Measurements from ENCODE around the gene ADGRG7. TPM values are rescaled to one million over a fixed set of nuclear protein-coding genes. Genes with fewer than 3 reads are reported as not detected.

The ADGRG7 gene
- total RNA-seq, 6 experiments from 2014 or later = 1.9 to 27.2 (median 21.8) TPM

GRCh38 chr3:100609963-100610362, 562 bp downstream of the ADGRG7 start:
- ATAC-seq (no peak), DNase-seq (no peak)
- H3K4me1 ChIP-seq = peaks cover 0 to 17% (median 0%) of the 10 kb centered on the region in 4 donors
- intact Hi-C loops (cut with DNase I) = no loop called here
- H3K27ac ChIP-seq = no peak overlapping the region
- no peaks in the 10 kb centered on the region for H3K36me3 ChIP-seq
- no peak overlapping the region for H3K4me3 ChIP-seq
- 79% methylated on average over 2 of the region's 2 CpGs for WGBS (ENCODE audit: insufficient coverage, low coverage, low lambda C conversion rate, missing lambda C conversion rate)
- TF ChIP-seq POLR2A (IDR thresholded peaks at IDR 0.05) (no peak), CTCF (IDR thresholded peaks at IDR 0.05) (no peak)
- no peaks in the 10 kb centered on the region for H3K9me3 ChIP-seq
- no peaks in the 10 kb centered on the region for H3K27me3 ChIP-seq

GRCh38 chr3:100611221-100611620, 1.8 kb downstream of the ADGRG7 start:
- intact Hi-C loops (cut with DNase I) = no loop called here
- Histone ChIP-seq H3K36me3 (no peaks in the 10 kb centered on the region), H3K9me3 (no peaks in the 10 kb centered on the region), H3K4me3 (no peak overlapping the region), H3K4me1 (peaks cover 0 to 17% (median 0%) of the 10 kb centered on the region in 4 donors), H3K27me3 (no peaks in the 10 kb centered on the region), H3K27ac (no peak overlapping the region)
- DNase-seq (no peak), ATAC-seq (no peak)
- WGBS (ENCODE audit: insufficient coverage, low coverage, low lambda C conversion rate, missing lambda C conversion rate) = 66% methylated on average over 3 of the region's 3 CpGs
- no peak for TF ChIP-seq POLR2A (IDR thresholded peaks at IDR 0.05)
- no peak for TF ChIP-seq CTCF (IDR thresholded peaks at IDR 0.05)

GRCh38 chr3:100613721-100614390, 4.5 kb downstream of the ADGRG7 start:
- peak overlapping the region; percentile 37 to 87 (median 78) for H3K27ac ChIP-seq
- no peaks in the 10 kb centered on the region for H3K9me3 ChIP-seq
- peaks cover 0 to 17% (median 0%) of the 10 kb centered on the region in 4 donors for H3K4me1 ChIP-seq
- intact Hi-C loops (cut with DNase I) = no loop called here
- DNase-seq (no peak), ATAC-seq (peak; percentile 95 to 97 (median 96))
- no peaks in the 10 kb centered on the region for H3K27me3 ChIP-seq
- peak overlapping the region in 2 of 3 donors; percentile 6 to 12 for H3K4me3 ChIP-seq
- no peaks in the 10 kb centered on the region for H3K36me3 ChIP-seq
- 26% methylated on average over 4 of the region's 4 CpGs for WGBS (ENCODE audit: insufficient coverage, low coverage, low lambda C conversion rate, missing lambda C conversion rate)
- TF ChIP-seq CTCF (IDR thresholded peaks at IDR 0.05) = no peak
- no peak for TF ChIP-seq POLR2A (IDR thresholded peaks at IDR 0.05)

GRCh38 chr3:100614941-100615340, 5.5 kb downstream of the ADGRG7 start:
- no peaks in the 10 kb centered on the region for H3K27me3 ChIP-seq
- no peak overlapping the region for H3K4me3 ChIP-seq
- ATAC-seq = no peak
- no peak for TF ChIP-seq CTCF (IDR thresholded peaks at IDR 0.05)
- H3K4me1 ChIP-seq = peaks cover 0 to 17% (median 0%) of the 10 kb centered on the region in 4 donors
- DNase-seq = no peak
- peak overlapping the region in 1 of 3 donors; percentile 87 for H3K27ac ChIP-seq
- H3K36me3 ChIP-seq = no peaks in the 10 kb centered on the region
- H3K9me3 ChIP-seq = no peaks in the 10 kb centered on the region
- intact Hi-C loops (cut with DNase I) = no loop called here

- H3K27me3 ChIP-seq = no peaks in the 10 kb centered on the region
- DNase-seq (no peak), ATAC-seq (no peak)
- peaks cover 0 to 17% (median 0%) of the 10 kb centered on the region in 4 donors for H3K4me1 ChIP-seq
- no peaks in the 10 kb centered on the region for H3K9me3 ChIP-seq
- no peaks in the 10 kb centered on the region for H3K36me3 ChIP-seq
- no peak for TF ChIP-seq POLR2A (IDR thresholded peaks at IDR 0.05)
- no peak for TF ChIP-seq CTCF (IDR thresholded peaks at IDR 0.05)
- no peak overlapping the region for H3K27ac ChIP-seq
- intact Hi-C loops (cut with DNase I) = no loop called here
- H3K4me3 ChIP-seq = no peak overlapping the region
Observed at GRCh38 chr3:100615684-100616083, 6.3 kb downstream of the ADGRG7 start.
